Measurements from ENCODE around the gene TPM1. TPM values are rescaled to one million over a fixed set of nuclear protein-coding genes. Genes with fewer than 3 reads are reported as not detected.

The TPM1 gene
- total and polyA plus RNA-seq, 10 of the 15 experiments (the other 5 are each of a cell fraction or from before 2014, with no cell fraction given) = 0.43 to 10.0 (median 2.4) TPM

- no peak overlapping the region for H3K27ac ChIP-seq (ENCODE audit: control insufficient read depth, insufficient read depth)
- no peaks in the 10 kb centered on the region for H3K36me3 ChIP-seq (ENCODE audit: control insufficient read depth in 2 of 2, insufficient read depth in 2 of 2, low read length in 1 of 2)
- no peaks in the 10 kb centered on the region for H3K9me3 ChIP-seq (replicated peaks; ENCODE audit: control insufficient read depth, insufficient read depth, low read length)
- intact Hi-C loops (cut with micrococcal nuclease; ENCODE audit: unreplicated experiment) = no loop called here
- no peaks in the 10 kb centered on the region for H3K79me2 ChIP-seq (ENCODE audit: control insufficient read depth, insufficient read depth, low read length)
- no peak overlapping the region for H2AFZ ChIP-seq (ENCODE audit: control insufficient read depth, low read depth, low read length)
- RAD21 ChIA-PET (ENCODE audit: unreplicated experiment) = interaction anchor here (0.5 kb wide), 1 partner anchor 259 kb away, joined by 3 read pairs; no protein-coding TSS in a partner anchor
- H3K4me1 ChIP-seq (ENCODE audit: control insufficient read depth, insufficient read depth, low read length) = no peaks in the 10 kb centered on the region
- FAIRE-seq (no peak), DNase-seq (ENCODE audit: low read depth, low spot score) (no peak), ATAC-seq (no peak)
- H3K4me2 ChIP-seq (ENCODE audit: control insufficient read depth, insufficient read depth) = no peak overlapping the region
- H3K27me3 ChIP-seq (replicated peaks in 1 of 2; ENCODE audit: control insufficient read depth in 2 of 2, insufficient read depth in 2 of 2, low read length in 1 of 2) = no peaks in the 10 kb centered on the region
- CTCF ChIA-PET = interaction anchor here (0.6 to 1.3 kb wide), 2 partner anchors 10 to 277 kb away, joined by 3 to 5 read pairs; no protein-coding TSS in a partner anchor
- BruUV-seq (replicated peaks) = no TSS peak
- H3K9ac ChIP-seq (ENCODE audit: control insufficient read depth, insufficient read depth, low read length) = no peak overlapping the region
- SMC1A ChIA-PET (ENCODE audit: uncharacterized antibody, unreplicated experiment) = interaction anchor here (1.3 kb wide), 1 partner anchor 10 kb away, joined by 5 read pairs; no protein-coding TSS in a partner anchor
- POLR2A ChIA-PET = no interaction called here
- 71% methylated on average over 8 of the region's 8 CpGs for WGBS (ENCODE audit: insufficient coverage, insufficient replicate concordance, low lambda C conversion rate, missing lambda C conversion rate)
- no peaks in the 10 kb centered on the region for H4K20me1 ChIP-seq (ENCODE audit: control insufficient read depth, insufficient read depth)
- in situ Hi-C loops (cut with MboI) = no loop called here
- no peak overlapping the region for H3K4me3 ChIP-seq
- TF ChIP-seq POLR2A (IDR thresholded peaks at IDR 0.05; ENCODE audit: low read depth, low read length) (no peak), BCL3 (IDR thresholded peaks at IDR 0.05; ENCODE audit: borderline replicate concordance, insufficient read depth, low read depth, low read length, poor library complexity, severe bottlenecking) (no peak), GABPA (IDR thresholded peaks at IDR 0.05; ENCODE audit: low read depth) (no peak), POLR2AphosphoS2 (IDR thresholded peaks at IDR 0.05; ENCODE audit: low read depth, low read length) (no peak), NR2C2 (IDR thresholded peaks at IDR 0.05; ENCODE audit: borderline replicate concordance, control insufficient read depth, insufficient read length, low read depth) (no peak), RAD51 (IDR thresholded peaks at IDR 0.05) (no peak), NR2C1 (IDR thresholded peaks at IDR 0.05) (no peak)
- TF ChIP-seq, protein P1, sequence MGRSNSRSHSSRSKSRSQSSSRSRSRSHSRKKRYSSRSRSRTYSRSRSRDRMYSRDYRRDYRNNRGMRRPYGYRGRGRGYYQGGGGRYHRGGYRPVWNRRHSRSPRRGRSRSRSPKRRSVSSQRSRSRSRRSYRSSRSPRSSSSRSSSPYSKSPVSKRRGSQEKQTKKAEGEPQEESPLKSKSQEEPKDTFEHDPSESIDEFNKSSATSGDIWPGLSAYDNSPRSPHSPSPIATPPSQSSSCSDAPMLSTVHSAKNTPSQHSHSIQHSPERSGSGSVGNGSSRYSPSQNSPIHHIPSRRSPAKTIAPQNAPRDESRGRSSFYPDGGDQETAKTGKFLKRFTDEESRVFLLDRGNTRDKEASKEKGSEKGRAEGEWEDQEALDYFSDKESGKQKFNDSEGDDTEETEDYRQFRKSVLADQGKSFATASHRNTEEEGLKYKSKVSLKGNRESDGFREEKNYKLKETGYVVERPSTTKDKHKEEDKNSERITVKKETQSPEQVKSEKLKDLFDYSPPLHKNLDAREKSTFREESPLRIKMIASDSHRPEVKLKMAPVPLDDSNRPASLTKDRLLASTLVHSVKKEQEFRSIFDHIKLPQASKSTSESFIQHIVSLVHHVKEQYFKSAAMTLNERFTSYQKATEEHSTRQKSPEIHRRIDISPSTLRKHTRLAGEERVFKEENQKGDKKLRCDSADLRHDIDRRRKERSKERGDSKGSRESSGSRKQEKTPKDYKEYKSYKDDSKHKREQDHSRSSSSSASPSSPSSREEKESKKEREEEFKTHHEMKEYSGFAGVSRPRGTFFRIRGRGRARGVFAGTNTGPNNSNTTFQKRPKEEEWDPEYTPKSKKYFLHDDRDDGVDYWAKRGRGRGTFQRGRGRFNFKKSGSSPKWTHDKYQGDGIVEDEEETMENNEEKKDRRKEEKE (IDR thresholded peaks at IDR 0.05) = no peak
- TF ChIP-seq, protein P2, sequence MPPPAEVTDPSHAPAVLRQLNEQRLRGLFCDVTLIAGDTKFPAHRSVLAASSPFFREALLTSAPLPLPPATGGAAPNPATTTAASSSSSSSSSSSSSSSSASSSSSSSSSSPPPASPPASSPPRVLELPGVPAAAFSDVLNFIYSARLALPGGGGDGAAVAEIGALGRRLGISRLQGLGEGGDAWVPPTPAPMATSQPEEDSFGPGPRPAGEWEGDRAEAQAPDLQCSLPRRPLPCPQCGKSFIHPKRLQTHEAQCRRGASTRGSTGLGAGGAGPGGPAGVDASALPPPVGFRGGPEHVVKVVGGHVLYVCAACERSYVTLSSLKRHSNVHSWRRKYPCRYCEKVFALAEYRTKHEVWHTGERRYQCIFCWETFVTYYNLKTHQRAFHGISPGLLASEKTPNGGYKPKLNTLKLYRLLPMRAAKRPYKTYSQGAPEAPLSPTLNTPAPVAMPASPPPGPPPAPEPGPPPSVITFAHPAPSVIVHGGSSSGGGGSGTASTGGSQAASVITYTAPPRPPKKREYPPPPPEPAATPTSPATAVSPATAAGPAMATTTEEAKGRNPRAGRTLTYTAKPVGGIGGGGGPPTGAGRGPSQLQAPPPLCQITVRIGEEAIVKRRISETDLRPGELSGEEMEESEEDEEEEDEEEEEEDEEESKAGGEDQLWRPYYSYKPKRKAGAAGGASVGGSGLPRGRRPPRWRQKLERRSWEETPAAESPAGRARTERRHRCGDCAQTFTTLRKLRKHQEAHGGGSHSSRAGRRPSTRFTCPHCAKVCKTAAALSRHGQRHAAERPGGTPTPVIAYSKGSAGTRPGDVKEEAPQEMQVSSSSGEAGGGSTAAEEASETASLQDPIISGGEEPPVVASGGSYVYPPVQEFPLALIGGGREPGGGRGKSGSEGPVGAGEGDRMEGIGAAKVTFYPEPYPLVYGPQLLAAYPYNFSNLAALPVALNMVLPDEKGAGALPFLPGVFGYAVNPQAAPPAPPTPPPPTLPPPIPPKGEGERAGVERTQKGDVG (CRISPR knock-in tag; IDR thresholded peaks at IDR 0.05) = no peak
- TF ChIP-seq, protein P3, sequence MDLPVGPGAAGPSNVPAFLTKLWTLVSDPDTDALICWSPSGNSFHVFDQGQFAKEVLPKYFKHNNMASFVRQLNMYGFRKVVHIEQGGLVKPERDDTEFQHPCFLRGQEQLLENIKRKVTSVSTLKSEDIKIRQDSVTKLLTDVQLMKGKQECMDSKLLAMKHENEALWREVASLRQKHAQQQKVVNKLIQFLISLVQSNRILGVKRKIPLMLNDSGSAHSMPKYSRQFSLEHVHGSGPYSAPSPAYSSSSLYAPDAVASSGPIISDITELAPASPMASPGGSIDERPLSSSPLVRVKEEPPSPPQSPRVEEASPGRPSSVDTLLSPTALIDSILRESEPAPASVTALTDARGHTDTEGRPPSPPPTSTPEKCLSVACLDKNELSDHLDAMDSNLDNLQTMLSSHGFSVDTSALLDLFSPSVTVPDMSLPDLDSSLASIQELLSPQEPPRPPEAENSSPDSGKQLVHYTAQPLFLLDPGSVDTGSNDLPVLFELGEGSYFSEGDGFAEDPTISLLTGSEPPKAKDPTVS (IDR thresholded peaks at IDR 0.05; ENCODE audit: low read depth, low read length) = no peak
- TF ChIP-seq, protein P4, sequence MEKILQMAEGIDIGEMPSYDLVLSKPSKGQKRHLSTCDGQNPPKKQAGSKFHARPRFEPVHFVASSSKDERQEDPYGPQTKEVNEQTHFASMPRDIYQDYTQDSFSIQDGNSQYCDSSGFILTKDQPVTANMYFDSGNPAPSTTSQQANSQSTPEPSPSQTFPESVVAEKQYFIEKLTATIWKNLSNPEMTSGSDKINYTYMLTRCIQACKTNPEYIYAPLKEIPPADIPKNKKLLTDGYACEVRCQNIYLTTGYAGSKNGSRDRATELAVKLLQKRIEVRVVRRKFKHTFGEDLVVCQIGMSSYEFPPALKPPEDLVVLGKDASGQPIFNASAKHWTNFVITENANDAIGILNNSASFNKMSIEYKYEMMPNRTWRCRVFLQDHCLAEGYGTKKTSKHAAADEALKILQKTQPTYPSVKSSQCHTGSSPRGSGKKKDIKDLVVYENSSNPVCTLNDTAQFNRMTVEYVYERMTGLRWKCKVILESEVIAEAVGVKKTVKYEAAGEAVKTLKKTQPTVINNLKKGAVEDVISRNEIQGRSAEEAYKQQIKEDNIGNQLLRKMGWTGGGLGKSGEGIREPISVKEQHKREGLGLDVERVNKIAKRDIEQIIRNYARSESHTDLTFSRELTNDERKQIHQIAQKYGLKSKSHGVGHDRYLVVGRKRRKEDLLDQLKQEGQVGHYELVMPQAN (conservative IDR thresholded peaks at IDR 0.05) = no peak
Observed at GRCh38 chr15:63057468-63058345, 15.2 kb downstream of the TPM1 start.

Data from GM12878 (cell line).